K562 (cell line): ENCODE data around the gene ATF4. TPM values are rescaled to one million over a fixed set of nuclear protein-coding genes. Genes with fewer than 3 reads are reported as not detected.
A peak's percentile ranks its signal among the peaks of the same experiment; 100 is the strongest.

ENCODE experiments used
- ATAC-seq: fragments of 200-7000 bp; cut with Tn5 transposase; 3 replicates; pipeline ENCODE4 v1.9.1; 2020; ENCODE audit warnings: moderate library complexity
- BruUV-seq: library from RNA; stranded (reverse); fragments of 400-500 nt; replicated peaks from 2 replicates; lab custom pipeline; 2021; lab: Mats Ljungman, UMichigan
- CTCF ChIA-PET: fragments of 300-600 bp; formaldehyde crosslinking; extraction: SDS; loops from one replicate; lab custom pipeline; 2021; ENCODE audit warnings: low intra/inter-chr PET ratio; lab: Yijun Ruan, JAX
- POLR2A ChIA-PET: fragments of 300-600, 350-650 bp; sonication (Branson Sonifier 250); formaldehyde crosslinking; extraction: SDS; loops from one replicate; lab custom pipeline; 2021; ENCODE audit warnings: antibody characterized with exemption, inconsistent platforms; lab: Yijun Ruan, JAX
- DNase-seq, 4 experiments: peaks; one replicate each; pipeline versions ENCODE4 v3.0.0 to v3.0.0-alpha.2; 2011 to 2018; ENCODE audit warnings: low spot score in 3 of 4, mixed read lengths in 3 of 4; ENCODE audit errors: extremely low read depth in 1 of 4
- FAIRE-seq: peaks from 2 replicates; lab custom pipeline; 2011; peaks lifted over from hg19 to GRCh38; lab: Jason Lieb, UNC
- H2AFZ ChIP-seq: 2 replicates; pipeline ENCODE4 v1.6.0; 2011; ENCODE audit warnings: low read depth, low read length, control low read depth, inconsistent platforms
- H3K27ac ChIP-seq: fragments of 200-600 bp; 3 replicates; pipeline ENCODE4 v1.8.0; 2011; ENCODE audit warnings: low read depth, mild to moderate bottlenecking, control low read depth, inconsistent platforms, low read length, moderate library complexity, mixed read lengths; ENCODE audit errors: extremely low read depth
- H3K27me3 ChIP-seq, 2 experiments: fragments of 300-600 bp in 1 of 2; 2 replicates in 1 of 2; 3 replicates in 1 of 2; pipeline versions ENCODE4 v1.6.0 to v1.8.0; 2011; ENCODE audit warnings: inconsistent platforms in 2 of 2, low read length in 2 of 2, mild to moderate bottlenecking in 1 of 2, mixed read lengths in 1 of 2, moderate library complexity in 1 of 2; ENCODE audit not compliant: control insufficient read depth in 2 of 2, insufficient read depth in 2 of 2
- H3K36me3 ChIP-seq: fragments of 300-600 bp; 3 replicates; pipeline ENCODE4 v1.8.0; 2011; ENCODE audit warnings: mild to moderate bottlenecking, low read length, inconsistent platforms; ENCODE audit not compliant: control insufficient read depth, insufficient read depth
- H3K4me1 ChIP-seq, 2 experiments: fragments of 200-600 bp in 1 of 2; replicated peaks in 1 of 2; 2 replicates in 1 of 2; 3 replicates in 1 of 2; pipeline versions ENCODE4 v1.5.1 to v1.8.0; 2011; ENCODE audit warnings: inconsistent platforms in 2 of 2, low read length in 2 of 2, mild to moderate bottlenecking in 1 of 2, mixed read lengths in 1 of 2, moderate library complexity in 1 of 2; ENCODE audit not compliant: control insufficient read depth in 2 of 2, insufficient read depth in 2 of 2
- H3K4me2 ChIP-seq: 2 replicates; pipeline ENCODE4 v1.6.1; 2011; ENCODE audit warnings: low read length, control low read depth, inconsistent platforms, mixed read lengths; ENCODE audit not compliant: insufficient read depth
- H3K4me3 ChIP-seq: fragments of 200-600 bp; sonication (generic), shearing (Covaris generic); 2 replicates; pipeline ENCODE4 v1.5.1; 2016; ENCODE audit warnings: control low read depth, inconsistent platforms
- H3K79me2 ChIP-seq: fragments of 200-600 bp; 3 replicates; pipeline ENCODE4 v1.8.0; 2011; ENCODE audit warnings: low read length, inconsistent platforms; ENCODE audit not compliant: control insufficient read depth, insufficient read depth
- H3K9ac ChIP-seq, 2 experiments: 2 replicates each; pipeline versions ENCODE4 v1.6.0 to v1.6.1; 2011; ENCODE audit warnings: low read depth in 2 of 2, low read length in 2 of 2, control low read depth in 1 of 2, inconsistent platforms in 1 of 2, mild to moderate bottlenecking in 1 of 2, mixed read lengths in 1 of 2; ENCODE audit not compliant: insufficient read depth in 1 of 2
- H3K9me1 ChIP-seq: one replicate; pipeline ENCODE4 v1.6.0; 2011; ENCODE audit warnings: inconsistent platforms, mild to moderate bottlenecking, low read length, moderate library complexity; ENCODE audit not compliant: control insufficient read depth, insufficient read depth
- H3K9me3 ChIP-seq: replicated peaks from 2 replicates; pipeline ENCODE4 v1.5.1; 2011; ENCODE audit warnings: low read depth, low read length, inconsistent platforms; ENCODE audit not compliant: control insufficient read depth, insufficient read depth
- H4K20me1 ChIP-seq: replicated peaks from 2 replicates; pipeline ENCODE4 v1.6.1; 2011; ENCODE audit warnings: low read length, inconsistent platforms, mixed read lengths; ENCODE audit not compliant: control insufficient read depth, insufficient read depth
- BCL6 ChIP-seq: fragments of 250-450 bp; sonication (Bioruptor Pico); IDR thresholded peaks from 2 replicates; pipeline ENCODE4 v1.4.0; 2020
- FOXP1 ChIP-seq: sonication (generic); formaldehyde crosslinking; IDR thresholded peaks from 2 replicates; pipeline ENCODE4 v1.8.0; 2022; ENCODE audit warnings: mild to moderate bottlenecking, missing genetic modification reagents
- HNRNPH1 ChIP-seq: fragments of 200-400 bp; formaldehyde crosslinking; optimal IDR thresholded peaks from 2 replicates; pipeline ENCODE3; 2017; ENCODE audit warnings: low read depth, mild to moderate bottlenecking, low read length, moderate library complexity
- MYNN ChIP-seq, 2 experiments: sonication (generic); formaldehyde crosslinking in 1 of 2; IDR thresholded peaks; 2 replicates each; pipeline versions ENCODE4 v1.5.0 to v1.6.1; 2016 to 2020; ENCODE audit warnings: antibody characterized with exemption in 1 of 2, missing genetic modification reagents in 1 of 2
- NUFIP1 ChIP-seq: fragments of 450-650 bp; IDR thresholded peaks from 2 replicates; pipeline ENCODE4 v1.6.1; 2018; ENCODE audit not compliant: partially characterized antibody
- TSC22D4 ChIP-seq: fragments of 450-650 bp; IDR thresholded peaks from 2 replicates; pipeline ENCODE4 v1.6.1; 2016; ENCODE audit warnings: missing genetic modification characterization, missing biosample characterization, control low read depth
- ZNF165 ChIP-seq: fragments of 250-450 bp; sonication (Bioruptor Pico); IDR thresholded peaks from 2 replicates; pipeline ENCODE4 v1.4.0; 2020; ENCODE audit warnings: borderline replicate concordance
- ZNF551 ChIP-seq: fragments of 250-450 bp; sonication (Bioruptor Pico); IDR thresholded peaks from 2 replicates; pipeline ENCODE4 v1.5.0; 2021; ENCODE audit warnings: mild to moderate bottlenecking, moderate library complexity
- ZNF717 ChIP-seq: fragments of 250-450 bp; sonication (Bioruptor Pico); IDR thresholded peaks from 2 replicates; pipeline ENCODE4 v1.5.0; 2021
- WGBS: fragments of 100-300 bp; shearing (Covaris generic); methylation state at CpG from one replicate; pipeline ENCODE4 v1.1.6; 2016; ENCODE audit warnings: low coverage, mixed read lengths; ENCODE audit not compliant: insufficient coverage; ENCODE audit errors: missing lambda C conversion rate; 5-methylcytosine and 5-hydroxymethylcytosine counted together
- in situ Hi-C: fragments of 300-500 bp; cut with MboI; formaldehyde crosslinking; loops from 4 replicates; pipeline ENCODE4 v1.15.0; 2018; ENCODE audit warnings: inconsistent platforms, mixed read lengths
- intact Hi-C: fragments of 100-400 bp; cut with micrococcal nuclease; formaldehyde crosslinking; loops from 2 replicates; pipeline ENCODE4 v1.14.2; 2022
- polyA plus RNA-seq, 8 experiments: library from polyadenylated mRNA; depleted of rRNA in 4 of 8; stranded (reverse) in 5 of 8; unstranded in 3 of 8; fragments of >200 nt; fragmentation: Nextera tagmentation in 2 of 8; fragmentation: Illumina TruSeq in 1 of 8; extraction: Ambion mirVana in 2 of 8; extraction: Trizol in 1 of 8; gene quantifications; 2 replicates each; pipeline versions ENCODE4 v1.2.1 to v1.2.3, GENCODE V29; 2011 to 2014; ENCODE audit warnings: inconsistent platforms in 1 of 8, missing spikeins in 1 of 8
- total RNA-seq, 7 experiments: library from RNA; depleted of rRNA in 6 of 7; stranded (reverse); fragments of >200 nt in 6 of 7; fragmentation: Illumina TruSeq in 2 of 7; extraction: Trizol in 2 of 7; gene quantifications; 2 replicates each; pipeline versions ENCODE4 v1.2.1 to v1.2.3, GENCODE V29; 2011 to 2021; ENCODE audit warnings: low replicate concordance in 1 of 7
- TF ChIP-seq, protein P1 (sequence below), 2 experiments: fragments of 450-650 bp in 1 of 2; sonication (generic) in 1 of 2; formaldehyde crosslinking in 1 of 2; IDR thresholded peaks in 1 of 2; conservative IDR thresholded peaks in 1 of 2; 2 replicates each; pipeline versions ENCODE4 v1.6.1 to v1.8.1; 2016 to 2023; ENCODE audit warnings: mild to moderate bottlenecking in 2 of 2, moderate library complexity in 2 of 2, inconsistent platforms in 1 of 2, missing genetic modification reagents in 1 of 2

ATF4 gene
- total and polyA plus RNA-seq, 9 of the 15 experiments (the other 6 are each of a cell fraction or from before 2014, with no cell fraction given) = 93.1 to 723 (median 355) TPM

- no peak for TF ChIP-seq TSC22D4
- no peak for TF ChIP-seq HNRNPH1
These were observed 12.1 kb downstream of the ATF4 start, which contains the start of gene RPS19BP1 (continued) for GRCh38 chr22:39532215-39533073.

DNA sequence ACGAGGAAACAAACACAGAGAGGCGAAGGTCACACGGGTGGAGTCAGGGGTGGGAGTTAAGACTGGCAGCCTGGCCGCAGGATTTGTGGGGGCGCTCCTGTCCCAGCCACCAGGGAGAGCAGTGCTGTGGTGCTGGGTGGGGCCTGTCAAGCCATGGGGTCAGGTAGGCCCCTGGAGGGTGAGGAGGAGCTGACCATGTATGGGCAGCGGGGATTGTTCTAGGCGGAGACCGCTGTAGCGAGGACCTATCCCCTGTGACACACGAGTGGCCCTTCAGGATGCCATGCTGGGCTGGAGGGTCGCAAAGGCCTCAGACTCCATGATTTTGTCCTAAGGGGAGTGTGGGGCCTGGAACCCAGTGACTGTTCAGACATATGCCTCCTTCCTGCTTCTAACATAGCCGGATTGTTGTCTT, 13.7 kb downstream of the ATF4 start:
- no peak for FAIRE-seq
- peaks cover 7% of the 10 kb centered on the region for H4K20me1 ChIP-seq
- H3K27ac ChIP-seq = no peak overlapping the region
- POLR2A ChIA-PET = interaction anchor here (0.6 kb wide), 2 partner anchors 12 to 215 kb away, joined by 3 read pairs; no protein-coding TSS in a partner anchor
- CTCF ChIA-PET = interaction anchor here (0.6 to 2.2 kb wide), 5 partner anchors 26 to 1365 kb away, joined by 3 to 18 read pairs (median 3); no protein-coding TSS in a partner anchor
- no peaks in the 10 kb centered on the region for H3K9me3 ChIP-seq
- no peak for DNase-seq
- H3K4me2 ChIP-seq = peak overlapping the region; percentile 62; the same call in 1 of the 2 replicates
- no peaks in the 10 kb centered on the region for H3K9me1 ChIP-seq
- TF ChIP-seq ZNF165 (CRISPR knock-in tag) (no peak), FOXP1 (no peak), NUFIP1 (no peak), ZNF717 (no peak), BCL6 (CRISPR knock-in tag) (no peak), MYNN (IDR thresholded peaks at IDR 0.05) (no peak), MYNN (CRISPR knock-in tag; IDR thresholded peaks at IDR 0.05) (no peak), ZNF551 (CRISPR knock-in tag) (no peak)
- TF ChIP-seq, protein P1, sequence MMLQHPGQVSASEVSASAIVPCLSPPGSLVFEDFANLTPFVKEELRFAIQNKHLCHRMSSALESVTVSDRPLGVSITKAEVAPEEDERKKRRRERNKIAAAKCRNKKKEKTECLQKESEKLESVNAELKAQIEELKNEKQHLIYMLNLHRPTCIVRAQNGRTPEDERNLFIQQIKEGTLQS (IDR thresholded peaks at IDR 0.05) = no peak
- TF ChIP-seq, protein P1 (CRISPR knock-in tag; conservative IDR thresholded peaks at IDR 0.05) = no peak
- peak overlapping the region; percentile 98 for H2AFZ ChIP-seq
- intact Hi-C loops = loop anchor here (5.0 kb wide), 2 partner anchors 37 to 503 kb away; no protein-coding TSS in a partner anchor
- ATAC-seq = no peak
- peak overlapping the region; percentile 28 to 49; a peak in 3 of 4 replicates for H3K9ac ChIP-seq
- H3K36me3 ChIP-seq = peaks cover 26% of the 10 kb centered on the region
- no peaks in the 10 kb centered on the region for H3K27me3 ChIP-seq
- H3K79me2 ChIP-seq = peaks cover 35% of the 10 kb centered on the region
- 73% methylated on average over 8 of the region's 12 CpGs for WGBS
- H3K4me1 ChIP-seq = peaks cover 21 to 46% of the 10 kb centered on the region in 2 experiments; a peak in 4 of 5 replicates
- in situ Hi-C loops = loop anchor here (5.0 to 10.0 kb wide), 2 partner anchors 372 to 651 kb away; no protein-coding TSS in a partner anchor
- H3K4me3 ChIP-seq = no peak overlapping the region
- no TSS peak for BruUV-seq
